Activated CD4-positive, alpha-beta T cell treated with anti-CD3 and anti-CD28 coated beads for 24 hours (primary cell): ENCODE measurements around the gene PDHX.
"Not testable (repeated sequence)": the region's sequence is repeated elsewhere in the genome, so short reads cannot be mapped to it uniquely, and the experiment has no call there.

Experiments
- DNase-seq, 2 donors: peaks; one replicate each; pipeline ENCODE4 v3.0.0-alpha.2; 2020; ENCODE audit warnings: low read depth in 2 of 2

Gene PDHX

DNA sequence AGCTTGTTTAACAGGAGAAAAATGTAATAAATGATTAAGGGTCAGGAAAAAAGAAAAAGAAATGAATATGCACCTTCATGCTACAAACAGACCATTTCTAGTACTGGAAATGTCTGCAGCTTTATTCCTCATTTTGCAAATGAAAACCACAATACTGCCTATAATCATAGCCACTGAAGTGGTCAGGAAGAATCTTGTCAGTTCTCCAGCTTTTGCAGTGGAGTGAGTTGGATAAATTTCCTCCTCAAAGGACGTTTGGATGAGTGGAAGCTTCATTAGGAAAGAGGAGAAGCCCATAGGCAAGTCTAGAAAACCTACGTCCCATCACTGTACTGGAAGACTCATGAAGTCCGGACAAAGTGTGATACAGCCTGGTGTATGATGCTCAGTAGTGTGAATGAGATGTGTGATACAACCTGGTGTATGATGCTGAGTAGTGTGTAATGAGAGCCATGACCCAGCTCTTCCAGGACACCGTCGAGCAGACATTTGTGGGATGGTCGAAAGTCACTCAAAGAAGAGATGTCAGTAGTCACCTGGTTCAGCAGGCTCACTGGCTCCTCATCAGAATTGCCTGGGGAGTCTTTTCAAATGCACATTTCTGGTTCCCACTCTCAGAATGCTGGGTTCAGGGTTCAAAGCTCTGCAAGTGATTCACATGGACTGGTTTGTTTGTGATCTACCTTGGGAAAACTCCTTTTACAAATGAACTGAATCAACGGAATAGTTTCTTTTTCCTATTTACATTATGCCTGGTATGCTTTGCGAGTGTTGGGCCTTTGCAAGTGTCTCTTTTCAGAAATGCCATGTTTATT lies 101.3 kb downstream of the PDHX start:
- DNase-seq: no peak

DNA sequence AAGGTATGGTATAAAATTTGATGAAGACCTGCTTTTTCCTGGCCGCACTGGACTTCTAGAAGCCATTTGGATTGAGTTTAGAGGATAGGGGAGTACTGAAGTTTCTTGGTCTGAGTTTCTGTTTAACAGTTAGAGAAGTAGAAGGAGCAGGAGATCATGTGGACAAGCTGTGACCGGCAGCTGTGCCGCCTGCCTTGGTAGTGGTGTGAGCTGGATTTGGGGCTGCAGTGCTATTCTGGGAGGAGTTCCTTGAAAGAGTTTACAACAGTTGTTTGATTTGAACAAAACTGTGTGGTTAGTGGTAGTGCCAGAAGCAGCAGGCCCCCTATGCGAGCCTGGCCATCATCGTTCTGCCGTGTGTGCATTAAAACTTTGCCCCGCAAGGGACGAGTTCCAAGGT lies 105.2 kb downstream of the PDHX start:
- no peak for DNase-seq

DNA sequence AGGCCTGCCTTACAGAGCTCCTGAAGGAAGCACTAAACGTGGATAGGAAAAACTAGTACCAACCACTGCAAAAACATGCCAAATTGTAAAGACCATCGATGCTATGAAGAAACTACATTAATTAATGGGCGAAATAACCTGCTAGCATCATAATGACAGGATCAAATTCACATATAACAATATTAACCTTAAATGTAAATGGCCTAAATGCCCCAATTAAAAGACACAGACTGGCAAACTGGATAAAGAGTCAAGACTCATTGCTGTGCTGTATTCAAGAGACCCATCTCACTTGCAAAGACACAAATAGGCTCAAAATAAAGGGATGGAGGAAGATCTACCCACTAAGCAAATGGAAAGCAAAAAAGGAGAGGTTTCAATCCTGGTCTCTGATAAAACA lies 107.5 kb downstream of the PDHX start:
- not testable (repeated sequence) for DNase-seq

DNA sequence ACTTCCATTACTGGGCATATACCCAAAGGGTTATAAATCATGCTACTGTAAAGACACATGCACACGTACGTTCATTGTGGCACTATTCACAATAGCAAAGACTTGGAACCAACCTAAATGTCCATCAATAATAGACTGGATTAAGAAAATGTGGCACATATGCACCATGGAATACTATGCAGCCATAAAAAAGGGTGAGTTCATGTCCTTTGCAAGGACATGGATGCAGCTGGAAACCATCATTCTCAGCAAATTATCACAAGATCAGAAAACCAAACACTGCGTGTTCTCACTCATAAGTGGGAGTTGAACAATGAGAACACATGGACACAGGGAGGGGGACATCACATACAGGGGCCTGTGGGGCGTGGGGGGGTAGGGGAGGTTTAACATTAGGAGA lies 111.6 kb downstream of the PDHX start:
- DNase-seq: not testable (repeated sequence)

DNA sequence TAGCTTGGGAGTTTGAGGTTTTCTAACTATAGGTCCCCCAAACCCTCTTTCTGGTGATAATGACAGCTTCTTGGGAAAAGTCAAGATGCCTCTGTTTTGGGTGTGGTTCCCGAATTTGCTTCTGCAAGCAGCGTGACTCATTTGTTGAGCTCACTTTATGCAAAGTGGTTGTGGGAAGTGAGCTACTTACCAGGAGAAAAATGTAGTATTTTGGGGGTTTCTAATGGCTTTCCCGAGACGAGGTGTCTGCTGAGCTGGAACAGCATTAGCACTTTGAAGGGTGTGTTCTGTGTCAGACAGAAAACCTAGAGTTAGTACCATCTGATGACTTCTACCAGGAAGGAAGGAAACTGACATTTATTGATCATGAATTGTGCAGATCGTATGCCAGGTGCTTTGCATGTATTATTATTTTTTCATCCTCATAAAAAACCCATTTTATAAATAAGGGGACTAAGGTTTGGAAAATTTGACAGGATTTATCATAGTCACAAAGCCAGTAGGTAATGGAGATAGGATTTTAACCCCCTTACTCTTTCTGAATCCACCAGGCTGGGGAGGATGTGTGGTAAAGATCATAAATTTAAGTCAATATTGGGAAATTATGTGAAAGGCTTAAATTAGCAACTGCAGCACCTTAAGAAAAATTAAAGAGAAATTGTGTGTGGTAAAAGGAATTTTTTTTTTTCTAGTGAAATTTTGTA lies 113.7 kb downstream of the PDHX start:
- peak in 1 of 2 donors; percentile 23 for DNase-seq

DNA sequence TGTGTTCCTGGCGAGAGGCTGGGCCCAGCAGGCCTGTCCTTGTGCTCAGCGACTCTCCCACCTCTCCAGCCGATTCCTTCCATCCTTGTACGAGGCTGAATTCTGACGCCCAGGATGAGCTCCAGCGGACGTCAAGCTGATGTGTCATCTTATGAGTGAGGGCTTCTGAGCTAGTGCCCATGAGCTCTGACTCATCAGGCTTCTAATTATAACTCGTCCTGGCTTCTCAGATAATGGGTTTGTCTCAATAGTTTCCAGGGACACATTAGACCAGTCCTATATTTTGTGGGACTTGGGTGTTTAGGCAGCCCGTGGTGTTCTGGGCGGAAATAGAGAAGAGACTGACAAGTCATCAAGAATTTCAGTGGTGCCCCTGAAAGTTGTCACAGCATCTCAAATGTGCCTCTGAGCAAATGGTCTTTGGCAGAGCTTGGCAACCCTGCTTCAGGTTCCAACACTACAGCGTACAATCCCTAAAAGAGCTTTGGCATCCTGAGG lies 114.3 kb downstream of the PDHX start:
- no peak for DNase-seq

DNA sequence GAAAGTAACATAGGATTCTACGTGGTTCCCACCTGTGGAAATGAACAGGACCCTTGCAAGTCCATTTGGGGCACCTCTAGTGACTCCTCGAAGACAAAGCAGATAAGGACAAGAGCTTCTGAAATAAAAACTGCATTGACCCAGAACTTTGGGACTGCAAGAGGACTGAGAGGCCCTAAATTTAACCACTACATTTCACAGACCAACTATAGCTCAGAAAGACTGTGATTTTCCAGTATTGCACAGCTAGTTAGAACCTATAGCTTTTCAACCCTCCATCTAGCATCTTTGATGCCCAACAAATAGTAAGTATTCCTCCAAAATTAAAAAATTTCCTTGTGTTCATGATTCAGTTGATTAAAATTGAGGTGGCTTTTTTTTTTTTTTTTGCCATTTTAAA lies 114.9 kb downstream of the PDHX start:
- DNase-seq: no peak

DNA sequence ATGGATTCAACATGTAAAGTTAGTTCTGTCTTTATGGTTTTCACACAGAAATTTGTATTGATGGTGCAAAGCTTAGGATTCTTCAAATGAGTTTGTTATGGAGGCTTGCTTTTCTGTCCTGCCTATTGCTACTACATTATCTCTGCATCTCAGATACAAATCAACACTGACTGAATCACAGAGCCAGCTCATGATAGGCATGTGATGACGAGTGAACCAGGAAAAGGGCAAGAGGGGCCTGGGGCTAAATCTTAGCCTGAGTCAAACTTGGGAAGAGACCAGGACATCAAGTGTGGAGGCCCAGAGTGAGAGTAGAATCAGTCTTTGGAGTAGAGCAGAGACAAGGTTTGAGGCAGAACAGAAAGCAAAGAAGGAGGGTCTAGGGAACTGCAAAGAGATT lies 115.4 kb downstream of the PDHX start:
- no peak for DNase-seq

DNA sequence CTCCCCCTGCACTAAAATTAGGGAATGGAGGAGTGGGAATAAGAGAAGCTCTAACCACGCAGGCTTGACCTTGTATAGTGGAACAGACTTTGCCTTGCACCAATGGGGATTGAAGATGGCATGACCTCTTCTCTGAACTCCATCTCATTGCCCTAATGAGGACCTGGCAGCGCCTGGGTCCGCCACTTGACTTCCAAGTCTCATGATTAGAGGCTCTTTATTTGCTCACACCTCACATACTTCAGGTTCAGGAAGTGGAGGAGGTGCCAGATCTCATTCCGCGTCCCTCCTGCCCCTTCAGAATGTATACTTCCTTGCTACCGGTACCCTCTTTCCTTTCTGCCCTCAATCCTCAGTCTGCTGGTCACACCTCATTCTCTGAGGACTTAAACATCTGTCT lies 116.6 kb downstream of the PDHX start:
- DNase-seq: no peak

DNA sequence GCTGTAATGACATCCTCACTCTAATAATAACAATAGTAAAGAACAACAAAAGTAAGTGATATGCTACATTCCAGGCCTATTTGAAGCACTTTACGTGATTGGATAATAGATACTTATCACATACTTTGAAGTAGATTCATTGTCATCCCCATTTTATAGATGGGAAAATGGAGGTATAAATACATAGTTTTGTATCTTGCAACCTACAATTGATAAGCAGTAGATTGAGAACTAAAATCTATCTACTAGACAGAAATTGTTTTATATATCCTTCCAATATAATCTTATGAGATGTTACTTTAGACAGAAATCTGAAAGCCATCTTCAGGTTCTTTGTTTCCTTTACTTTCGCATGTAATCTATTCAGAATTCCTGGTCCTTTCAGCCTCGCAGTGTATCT lies 118.0 kb downstream of the PDHX start:
- DNase-seq: no peak

DNA sequence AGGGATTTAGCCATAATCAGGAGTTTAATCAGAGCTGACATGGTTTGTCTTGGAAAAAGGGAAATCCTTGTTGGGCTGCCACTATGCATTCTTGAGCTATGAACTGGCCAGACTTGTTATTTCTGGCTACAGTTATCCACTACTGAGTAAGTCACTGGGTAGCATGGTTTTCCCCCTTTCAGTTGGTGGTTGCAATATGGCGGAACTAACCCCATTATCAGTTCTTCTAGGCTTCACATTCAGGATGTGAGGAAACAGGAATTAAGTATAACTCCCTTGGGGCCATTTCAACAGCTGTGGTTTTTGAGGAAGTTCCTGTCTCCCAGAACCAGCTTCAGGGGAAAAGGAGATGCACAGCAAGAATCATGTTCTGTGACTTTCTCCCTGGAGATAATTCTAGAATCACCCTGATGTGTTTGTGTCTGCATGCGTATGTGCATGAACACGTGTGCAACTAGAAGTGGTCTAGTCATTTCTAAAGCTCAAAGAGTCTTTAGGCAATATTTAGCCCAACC lies 119.5 kb downstream of the PDHX start:
- no peak for DNase-seq

DNA sequence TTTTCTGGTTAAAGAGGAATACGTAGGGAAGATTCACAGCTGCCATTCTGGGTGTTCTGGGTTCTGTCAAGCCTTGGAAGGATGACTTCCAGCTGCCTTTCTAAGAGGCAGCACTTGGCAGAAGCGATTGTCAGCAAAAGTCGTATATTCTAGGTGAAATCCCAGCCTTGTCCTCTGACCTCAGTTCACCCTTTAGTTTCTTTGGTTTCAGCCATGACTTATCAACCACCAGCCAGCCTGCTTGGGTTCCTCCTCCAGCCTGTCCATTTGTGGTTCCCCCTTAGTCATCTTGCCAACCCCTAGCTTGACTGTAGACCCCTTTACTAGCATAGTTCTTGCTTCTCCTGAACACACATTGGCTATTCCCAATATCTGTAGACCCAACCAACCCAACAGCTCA lies 120.2 kb downstream of the PDHX start:
- no peak for DNase-seq

DNA sequence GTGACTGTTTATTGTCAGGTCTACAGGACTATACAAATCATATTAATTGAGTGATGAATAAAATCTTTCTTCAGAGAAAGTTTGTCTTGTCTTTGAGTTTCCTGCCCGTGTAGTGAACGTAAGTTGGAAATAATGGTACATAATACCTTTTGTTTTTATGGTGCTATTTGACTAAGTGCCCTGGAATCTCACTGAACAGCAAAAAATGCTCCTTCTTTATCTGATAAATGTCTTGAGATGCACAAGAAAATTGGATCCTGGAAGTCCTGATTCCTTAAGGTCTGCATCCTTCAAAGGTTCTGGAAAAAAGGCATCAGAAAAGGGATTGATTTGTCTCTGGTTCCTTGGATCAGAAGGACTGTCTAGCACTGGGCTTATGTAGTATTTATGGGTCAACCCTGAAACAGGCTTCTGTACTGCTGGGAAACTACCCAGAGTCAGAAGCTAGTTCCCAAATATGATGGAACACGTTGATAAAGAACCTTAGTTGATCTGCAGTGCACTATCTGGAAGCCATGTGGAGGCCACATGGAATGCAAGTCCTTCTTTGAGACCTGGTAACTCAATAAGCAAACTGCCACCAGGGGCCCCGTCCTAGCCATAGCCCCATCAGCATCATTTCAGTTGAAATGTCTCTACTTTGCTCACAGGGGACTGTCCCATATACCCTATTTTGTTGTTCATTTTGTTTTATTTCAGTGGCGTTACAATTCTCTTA lies 122.0 kb downstream of the PDHX start:
- DNase-seq: no peak

DNA sequence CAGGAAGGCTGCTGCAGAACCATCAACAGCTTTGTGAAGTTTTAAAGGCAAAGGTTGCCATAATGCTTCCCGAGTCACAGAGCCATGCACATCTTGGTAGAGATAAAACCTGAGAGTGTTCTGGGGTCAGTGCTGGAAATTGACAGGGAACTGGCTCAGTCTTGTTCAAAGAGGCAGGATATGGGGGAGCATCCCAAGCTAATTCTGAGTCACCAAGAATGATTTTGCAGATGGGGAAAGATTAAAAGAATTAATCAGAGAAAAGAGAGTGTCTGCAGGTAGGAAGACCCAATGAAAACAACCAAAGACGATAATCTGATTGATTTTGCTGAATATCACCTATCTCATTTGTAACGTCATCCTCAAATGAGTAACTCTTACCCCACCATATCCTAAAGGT lies 122.7 kb downstream of the PDHX start:
- DNase-seq: no peak

DNA sequence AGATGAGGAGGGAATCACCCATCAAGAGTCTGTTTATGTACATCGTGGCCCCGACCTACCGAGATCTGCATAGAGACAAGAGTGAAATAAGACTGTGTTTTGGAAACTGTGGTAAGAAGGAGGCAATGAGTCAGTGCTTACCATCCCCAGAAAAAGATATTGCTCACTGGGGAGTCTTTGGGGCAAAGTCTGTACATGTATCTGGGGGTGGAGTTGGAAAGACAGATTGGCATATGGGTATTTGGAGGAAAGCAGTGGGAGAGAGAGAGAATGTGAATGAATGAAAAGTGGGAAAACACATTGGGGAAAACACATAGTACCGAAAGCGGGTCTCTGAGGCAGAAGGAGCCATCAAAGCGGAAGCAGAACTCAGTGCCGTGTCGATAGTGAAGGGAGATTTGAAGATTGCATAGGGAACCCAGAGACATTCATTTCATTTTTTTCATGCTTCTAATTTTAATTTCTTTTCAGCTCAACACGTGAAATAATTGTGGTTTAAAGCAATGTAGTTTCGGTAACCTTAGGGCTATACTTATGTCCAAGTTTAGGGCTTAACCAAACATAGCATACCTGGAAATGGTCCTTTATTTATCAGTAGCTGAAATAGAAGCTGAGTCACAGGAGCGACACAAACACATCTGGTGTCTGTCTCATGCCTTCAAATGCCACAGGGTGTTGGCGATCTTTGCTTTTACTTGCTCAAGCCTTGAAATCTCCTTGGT lies 124.0 kb downstream of the PDHX start:
- peak; percentile 31 to 46 for DNase-seq

DNA sequence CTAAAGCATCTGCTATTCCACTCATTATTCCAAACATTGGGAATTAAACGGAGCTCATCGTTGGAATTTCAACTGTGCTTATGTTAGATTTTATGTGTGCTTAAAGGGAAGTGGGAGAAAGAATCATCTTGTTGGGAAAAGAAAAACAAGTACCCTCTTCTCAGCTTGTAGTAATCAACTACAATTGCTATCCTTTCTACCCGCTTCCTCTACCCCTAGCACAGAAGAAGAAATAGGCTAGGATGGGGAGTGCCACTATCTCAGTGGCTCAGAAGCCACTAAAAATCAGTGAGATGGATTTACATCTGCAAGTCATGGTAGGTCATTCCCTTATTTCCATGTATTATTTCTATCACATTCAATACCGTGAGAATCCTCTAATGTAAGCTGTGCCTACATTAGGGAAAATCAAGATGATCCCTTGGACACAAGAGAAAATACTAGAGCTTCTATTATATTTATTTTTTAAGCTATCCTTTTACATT lies 124.7 kb downstream of the PDHX start:
- no peak for DNase-seq

DNA sequence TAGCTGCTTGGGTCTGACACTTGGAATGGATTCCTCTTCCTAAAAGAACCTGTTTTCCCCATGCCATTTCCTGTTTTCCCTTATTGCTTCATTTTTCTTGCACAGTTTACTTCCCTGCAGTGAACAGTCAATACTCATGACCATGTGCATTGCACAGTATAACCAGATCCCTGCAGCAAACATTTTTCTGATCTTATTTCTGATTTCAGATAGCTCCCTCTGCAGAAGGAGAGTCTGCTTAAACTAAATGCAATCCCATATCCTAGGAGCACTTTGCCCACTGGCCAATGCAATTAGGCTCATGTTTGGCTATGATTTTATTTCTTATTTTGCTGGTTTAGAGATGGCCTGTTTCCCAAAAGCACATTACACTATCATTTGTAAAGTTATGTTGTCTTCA lies 125.8 kb downstream of the PDHX start:
- DNase-seq: no peak

DNA sequence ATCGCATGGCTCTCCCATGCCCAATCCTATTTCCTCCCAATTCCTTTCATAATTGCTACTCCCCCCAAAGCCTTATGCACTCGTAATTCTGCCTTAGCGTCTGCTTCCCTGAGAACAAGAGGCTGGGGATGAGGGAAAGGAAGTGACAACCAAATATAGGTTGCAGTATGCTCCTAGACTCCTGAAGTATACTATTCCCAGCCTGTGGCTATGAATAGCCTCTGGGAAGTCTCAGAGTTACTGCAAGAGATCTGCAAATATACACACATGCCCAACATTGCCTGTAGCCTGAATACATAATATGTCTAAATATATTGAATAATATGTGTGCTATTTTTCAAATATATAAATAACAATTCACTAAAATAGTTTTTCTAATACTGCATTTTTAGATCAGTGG lies 126.5 kb downstream of the PDHX start:
- DNase-seq: no peak

DNA sequence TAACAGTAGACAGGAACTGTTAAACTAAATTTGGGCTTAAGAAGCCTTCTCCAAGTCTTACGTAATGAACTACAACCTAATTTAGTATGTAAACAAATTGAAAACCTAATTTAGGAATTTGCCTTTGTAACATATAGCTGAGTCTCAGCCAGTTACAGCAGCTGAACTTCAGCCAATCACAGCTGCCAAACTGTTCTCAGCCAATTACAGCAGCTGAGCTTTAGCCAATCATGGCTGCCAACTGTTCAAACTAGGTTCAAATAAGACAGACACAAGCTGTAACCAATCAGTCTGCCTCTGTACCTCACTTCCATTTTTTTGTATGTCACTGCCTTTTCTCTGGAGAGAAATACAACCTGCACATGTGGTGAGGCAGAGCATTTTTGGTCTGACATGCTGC lies 127.5 kb downstream of the PDHX start:
- DNase-seq: no peak

DNA sequence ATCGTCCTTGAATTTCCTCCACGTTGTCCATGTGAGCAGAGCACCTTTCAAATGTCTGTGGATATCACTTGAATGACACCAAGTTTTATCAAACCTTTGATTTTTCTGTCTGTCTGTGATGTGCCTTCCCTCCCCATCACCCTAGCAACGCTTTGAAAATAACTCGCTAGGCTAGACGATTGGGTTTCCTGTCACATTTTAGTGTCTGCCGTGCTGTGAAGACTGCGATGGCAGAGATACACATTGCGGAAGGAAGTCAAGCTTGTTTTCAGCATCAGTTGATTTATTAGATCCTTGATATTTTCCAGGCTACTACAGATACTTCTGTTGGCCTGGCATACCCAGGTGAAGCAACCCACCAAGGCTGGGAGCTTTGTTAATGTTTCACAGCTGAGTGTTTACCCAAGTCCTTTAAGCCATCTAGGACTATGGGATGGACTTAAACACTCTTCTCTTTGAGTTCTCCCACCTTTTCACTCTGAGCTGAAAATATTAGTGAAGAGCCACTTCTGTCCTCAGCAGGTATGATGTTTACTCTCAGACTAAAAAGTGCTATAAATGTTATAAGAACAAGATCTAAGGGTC lies 128.9 kb downstream of the PDHX start:
- peak in 1 of 2 donors; percentile 19 for DNase-seq
